H54 (cell line): Measurements from ENCODE around the gene CCDC92.

Experiments used
- DNase-seq: peaks from one replicate; pipeline ENCODE4 v3.0.0; 2011; ENCODE audit warnings: low spot score, mixed read lengths; ENCODE audit not compliant: insufficient read length
- FAIRE-seq: peaks from 3 replicates; lab custom pipeline; 2011; peaks lifted over from hg19 to GRCh38; lab: Jason Lieb, UNC
- POLR2A ChIP-seq: IDR thresholded peaks from 2 replicates; pipeline ENCODE4 v1.6.1; 2011; ENCODE audit warnings: low read depth, mild to moderate bottlenecking, low read length

Gene CCDC92

DNA sequence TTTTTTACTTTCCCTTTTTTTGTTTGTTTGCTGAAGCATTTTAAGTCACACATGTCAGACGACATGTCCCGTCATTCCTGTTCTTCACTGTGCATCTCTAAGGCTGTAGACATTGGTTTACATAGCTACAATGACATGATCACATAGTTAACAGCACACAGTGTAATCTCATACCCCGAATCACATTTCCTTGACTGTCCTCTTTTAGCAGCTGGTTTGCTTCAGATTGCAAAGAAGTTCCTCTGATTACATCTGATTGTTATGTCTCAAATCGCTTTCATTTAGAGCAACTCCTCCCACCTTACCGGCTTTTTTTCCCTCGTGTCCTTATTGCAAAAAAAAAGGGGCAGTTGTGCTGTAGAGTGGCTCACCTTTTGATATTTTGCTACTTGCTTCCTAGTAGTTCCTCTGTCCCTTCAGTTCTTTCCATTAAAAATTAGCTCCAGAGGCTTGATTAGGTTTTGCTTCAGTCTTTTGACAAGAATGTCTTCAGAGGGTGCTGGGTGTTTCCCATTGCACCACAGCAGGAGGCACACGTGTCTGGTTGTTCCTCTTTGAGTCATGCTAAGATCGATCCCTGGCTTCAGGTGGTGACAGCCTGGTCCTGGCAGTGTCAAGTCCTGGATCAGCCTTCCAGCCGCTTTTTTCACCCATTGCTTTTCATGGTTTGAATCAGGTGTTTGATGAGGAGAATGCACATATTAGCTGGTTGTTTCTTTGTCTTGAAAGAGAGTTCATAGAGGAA, 35.4 kb upstream of the CCDC92 start:
- FAIRE-seq (peak; percentile 48), DNase-seq (no peak)
- no peak for TF ChIP-seq POLR2A

DNA sequence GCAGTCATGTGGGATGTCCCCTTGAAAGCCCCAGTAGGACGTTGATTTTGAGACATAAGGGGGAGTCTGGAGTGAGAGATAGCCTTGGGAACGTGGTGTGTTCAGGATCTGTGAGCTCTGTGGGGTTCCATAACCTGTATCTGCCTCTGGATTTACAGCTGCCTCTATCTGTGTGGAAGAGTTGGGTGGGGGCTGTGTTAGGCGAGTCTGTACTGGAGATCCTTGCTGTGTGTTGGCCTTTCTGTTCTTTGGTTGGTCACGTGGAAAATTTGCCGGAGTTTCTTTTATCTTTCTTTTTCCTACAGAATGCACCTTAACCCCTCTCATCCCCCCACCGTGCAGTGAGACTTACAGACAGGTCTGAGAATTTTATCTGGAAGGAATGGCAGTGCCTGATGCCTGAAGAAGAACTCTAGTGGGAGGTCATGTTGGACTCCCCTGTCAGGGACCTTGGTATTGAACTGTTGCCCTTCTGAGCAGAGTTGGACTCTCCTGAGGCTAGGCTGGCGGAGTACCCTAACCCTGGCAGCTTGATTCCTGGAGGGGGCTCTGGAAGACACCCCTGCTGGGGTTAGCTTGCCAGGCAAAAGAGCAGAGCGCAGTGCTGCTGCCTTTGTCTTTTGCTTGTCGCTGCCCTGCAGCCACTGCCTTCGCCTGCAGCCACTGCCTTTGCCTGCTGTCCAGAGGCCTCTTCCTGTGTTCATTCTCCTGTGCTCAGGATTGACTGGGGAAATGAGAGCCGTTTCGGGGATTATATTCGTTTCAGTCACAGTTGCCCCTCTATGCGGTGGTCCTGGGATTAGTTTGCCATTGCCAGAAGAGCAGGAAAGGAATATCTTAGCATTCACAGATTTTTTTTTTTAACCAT, 34.4 kb upstream of the CCDC92 start:
- no peak for TF ChIP-seq POLR2A
- no peak for FAIRE-seq

DNA sequence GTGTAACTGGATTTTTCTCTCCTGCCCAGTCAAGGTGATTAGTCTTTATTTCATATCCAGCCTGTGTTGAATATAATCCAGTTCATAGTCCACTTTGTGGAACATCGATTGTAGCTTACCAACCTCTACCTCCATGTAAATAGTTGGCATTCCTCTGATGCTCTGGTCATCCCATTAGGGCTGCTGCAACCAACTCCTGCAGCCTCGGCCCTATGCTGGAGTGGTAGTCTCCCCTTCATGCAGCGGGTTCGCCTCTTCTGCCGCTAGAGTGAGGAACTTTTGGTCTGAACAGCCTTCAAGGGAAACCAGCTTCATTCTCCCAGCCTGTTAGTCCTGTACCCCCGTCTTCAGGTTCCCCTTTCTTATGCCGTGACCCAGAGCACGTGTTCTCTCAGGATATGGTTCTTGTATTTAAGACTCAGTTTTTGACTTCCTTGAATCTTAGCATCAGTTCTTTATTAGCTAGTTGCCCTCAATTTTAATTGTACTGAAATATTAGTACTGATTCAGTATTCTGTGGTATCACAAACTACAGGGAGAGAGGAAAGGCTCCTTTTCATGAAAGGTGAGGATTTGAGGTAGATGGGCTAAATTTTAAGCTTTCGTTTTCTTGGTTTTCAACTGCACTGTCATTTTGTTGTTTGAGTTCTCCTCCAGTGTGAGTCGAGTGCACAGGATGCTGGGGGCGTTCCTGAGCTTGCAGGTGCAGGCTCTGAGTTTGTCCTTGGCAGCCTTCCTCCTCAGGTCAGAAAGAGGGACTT, 33.6 kb upstream of the CCDC92 start:
- FAIRE-seq: no peak
- no peak for DNase-seq
- TF ChIP-seq POLR2A: no peak

More for the DNA sequence above, 34.4 kb upstream of the CCDC92 start:
- DNase-seq: no peak

DNA sequence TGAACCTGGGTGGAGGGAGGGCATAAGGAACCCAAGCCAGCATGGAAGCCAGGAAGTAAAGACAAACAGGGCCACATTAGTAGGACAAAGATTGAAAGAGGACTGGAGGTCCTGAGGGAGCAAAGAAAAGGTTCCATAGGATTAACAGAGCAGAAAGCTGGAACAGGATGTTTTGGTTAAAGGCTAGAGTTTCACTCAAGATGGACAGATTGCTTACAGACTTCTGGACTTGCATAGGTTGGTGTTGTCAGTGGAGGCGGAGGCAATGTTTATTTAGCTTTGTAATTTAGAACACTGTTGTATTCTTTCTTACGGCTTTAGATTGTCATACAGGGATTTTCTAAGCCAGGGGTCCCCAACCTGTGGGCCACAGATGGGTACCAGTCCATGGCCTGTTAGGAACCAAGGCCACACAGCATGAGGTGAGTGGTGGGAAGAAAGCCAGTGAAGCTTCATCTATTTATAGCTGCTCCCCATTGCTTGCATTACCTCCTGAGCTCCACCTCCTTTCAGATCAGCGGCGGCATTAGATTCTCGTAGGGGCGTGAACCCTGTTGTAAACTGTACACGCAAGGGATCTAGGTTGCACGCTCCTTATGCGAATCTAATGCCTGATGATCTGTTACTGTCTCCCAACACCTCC, 31.7 kb upstream of the CCDC92 start:
- no peak for DNase-seq
- no peak for FAIRE-seq
- no peak for TF ChIP-seq POLR2A

DNA sequence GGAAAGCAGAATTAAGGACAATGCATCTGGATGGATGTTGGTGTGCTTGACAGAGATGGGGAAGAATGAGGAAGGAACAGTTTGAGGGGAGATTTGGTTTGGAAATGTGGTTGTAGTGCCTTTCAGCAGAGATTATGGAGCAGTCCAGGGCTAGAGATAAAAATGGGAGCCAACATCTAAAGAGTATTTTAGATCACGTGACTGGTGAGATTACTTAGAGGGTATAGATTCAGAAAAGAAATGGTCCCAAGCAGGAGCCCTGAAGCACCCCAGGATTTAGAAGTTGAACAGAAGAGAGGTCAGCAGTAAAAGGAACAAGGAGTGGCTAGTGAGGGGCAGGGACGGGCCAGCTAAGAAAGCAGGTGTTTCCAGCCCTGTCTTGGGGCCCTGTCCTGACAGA, 30.0 kb upstream of the CCDC92 start:
- FAIRE-seq (no peak), DNase-seq (no peak)
- no peak for TF ChIP-seq POLR2A

DNA sequence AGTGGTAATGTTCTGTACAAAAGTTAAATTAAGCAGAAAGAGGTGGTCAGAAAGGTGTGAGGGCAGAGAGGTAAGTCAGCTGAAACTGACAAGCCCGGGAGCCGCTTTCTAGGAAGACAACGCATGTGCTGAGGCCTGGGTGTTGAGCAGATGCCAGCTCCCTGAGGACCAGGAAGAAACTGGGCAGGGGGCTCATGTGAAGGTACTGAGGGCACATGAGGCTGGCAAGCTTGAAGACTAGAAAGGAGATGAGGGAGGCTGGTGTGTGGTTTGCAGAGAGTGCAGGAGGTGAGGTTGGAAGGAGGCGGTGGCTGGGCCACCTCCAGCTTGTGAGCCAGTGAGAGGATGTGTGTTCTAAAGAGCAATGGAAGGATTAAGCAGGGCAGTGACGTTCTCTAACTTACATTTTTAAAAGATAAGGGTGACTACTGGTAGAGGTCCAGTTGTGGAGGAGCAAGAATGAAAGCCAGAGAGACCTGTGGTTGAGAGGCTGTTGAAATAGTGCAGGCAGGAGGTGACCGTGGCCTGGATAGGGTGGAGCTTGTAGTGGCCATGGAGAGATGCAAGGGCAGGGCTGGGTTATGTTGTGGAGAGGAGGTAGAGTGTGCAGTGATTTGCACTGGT, 29.5 kb upstream of the CCDC92 start:
- DNase-seq (no peak), FAIRE-seq (no peak)
- TF ChIP-seq POLR2A: no peak

DNA sequence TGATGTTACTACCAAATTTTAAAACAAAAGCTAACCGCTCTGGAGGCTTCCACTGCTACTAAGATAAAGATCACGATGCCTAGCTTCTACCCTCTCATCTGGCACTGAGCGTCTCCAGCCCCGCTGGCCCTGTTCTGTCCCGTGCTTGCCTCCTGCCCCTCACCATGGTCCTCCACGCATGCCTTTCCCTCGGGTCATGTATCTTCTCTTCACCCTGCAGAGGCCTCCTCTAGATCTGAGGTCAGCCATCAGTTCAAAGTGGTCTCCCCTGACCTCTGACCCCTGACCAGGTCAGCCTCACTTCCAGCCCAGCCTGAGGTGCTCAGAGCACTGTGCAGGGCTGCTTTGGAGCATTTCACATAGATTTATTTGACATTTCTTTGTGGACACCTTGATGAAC, 28.7 kb upstream of the CCDC92 start:
- DNase-seq (no peak), FAIRE-seq (no peak)
- no peak for TF ChIP-seq POLR2A

DNA sequence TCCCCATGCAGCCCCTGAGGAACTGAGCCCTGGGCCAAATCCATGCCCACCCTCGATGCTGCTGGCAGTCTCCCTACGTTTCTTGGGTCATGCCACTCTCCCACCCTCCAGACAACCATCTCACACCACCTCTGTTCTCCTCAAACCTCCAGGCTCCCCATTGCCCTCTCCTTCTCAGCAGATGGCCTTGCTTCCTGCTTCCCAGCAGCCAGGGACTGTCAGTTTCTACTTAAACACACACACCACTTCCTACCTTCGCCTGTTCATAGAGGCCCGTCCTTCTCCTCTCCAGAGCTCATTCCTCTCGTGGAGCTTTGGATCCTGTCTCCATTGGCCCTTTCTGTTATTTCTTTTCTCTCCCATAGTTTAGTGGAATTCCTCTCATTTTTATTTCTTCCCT, 27.5 kb upstream of the CCDC92 start:
- DNase-seq (no peak), FAIRE-seq (no peak)
- no peak for TF ChIP-seq POLR2A

DNA sequence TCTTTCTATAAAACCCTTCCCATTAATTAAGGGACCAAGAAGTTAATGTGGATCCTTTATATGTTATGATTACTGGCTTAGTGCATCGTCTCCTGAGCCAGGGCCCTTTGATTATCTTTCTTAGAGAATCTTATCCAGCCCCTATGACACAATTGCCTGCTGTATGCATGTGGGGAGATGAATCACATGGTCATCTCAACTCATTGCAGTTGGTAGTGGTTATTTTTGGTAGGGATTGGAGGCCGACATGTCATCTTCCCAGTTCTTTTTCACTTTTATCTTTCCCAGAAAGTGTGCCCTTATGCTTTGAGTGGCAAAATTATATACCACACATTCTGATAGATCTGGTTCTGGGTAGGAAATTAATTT, 26.3 kb upstream of the CCDC92 start:
- no peak for DNase-seq
- FAIRE-seq: no peak
- TF ChIP-seq POLR2A: no peak

DNA sequence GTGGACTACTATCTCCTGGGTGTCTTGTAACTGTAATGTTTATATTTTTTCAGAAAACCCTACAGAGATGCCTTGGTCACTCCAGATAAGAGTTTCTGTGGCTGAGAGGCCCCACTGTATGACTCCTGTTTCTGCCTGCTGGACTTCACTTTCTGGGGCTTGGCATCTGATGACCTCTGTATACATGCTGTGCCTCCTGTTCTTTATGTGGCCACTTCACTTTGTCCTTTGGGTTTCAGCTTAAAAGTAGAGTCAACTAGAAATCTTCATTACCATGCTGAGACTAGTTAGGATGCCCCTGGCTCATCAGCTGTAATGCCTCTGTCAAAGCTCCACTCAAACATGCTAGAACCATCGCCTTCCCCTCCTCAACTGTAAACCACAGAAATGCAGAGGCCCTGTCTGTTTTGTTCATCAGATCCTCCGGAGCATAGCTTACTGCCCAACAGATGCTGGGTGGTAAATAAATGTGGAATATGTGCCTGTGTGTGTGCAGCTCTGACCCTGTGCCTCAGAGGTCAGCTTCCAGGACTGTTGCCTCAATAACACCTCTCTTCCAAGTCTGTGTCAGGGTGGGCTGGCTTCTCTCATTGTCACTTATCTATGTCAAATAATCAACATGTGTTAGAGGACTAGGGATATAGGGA, 25.8 kb upstream of the CCDC92 start:
- no peak for DNase-seq
- no peak for FAIRE-seq
- no peak for TF ChIP-seq POLR2A

DNA sequence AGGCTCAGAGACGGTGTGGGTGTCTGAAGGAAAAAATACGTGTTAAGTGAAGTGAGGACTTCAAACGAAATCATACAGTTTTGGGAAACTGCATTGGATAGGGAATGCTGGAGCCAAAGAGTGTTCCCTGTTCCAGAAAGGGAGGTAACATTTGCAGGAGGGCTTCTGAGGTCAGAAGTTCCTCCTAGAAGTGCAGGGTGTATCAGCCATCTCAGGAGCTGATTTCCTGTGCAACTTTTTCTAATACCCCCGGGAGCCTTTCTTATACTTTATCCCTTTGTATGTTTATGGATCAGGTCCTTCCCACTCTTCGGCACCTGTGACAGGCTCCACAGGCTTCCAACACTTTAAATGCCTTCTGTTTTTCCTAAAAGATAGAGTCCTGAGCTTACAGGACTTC, 25.3 kb upstream of the CCDC92 start:
- TF ChIP-seq POLR2A: no peak
- DNase-seq: no peak
- no peak for FAIRE-seq

DNA sequence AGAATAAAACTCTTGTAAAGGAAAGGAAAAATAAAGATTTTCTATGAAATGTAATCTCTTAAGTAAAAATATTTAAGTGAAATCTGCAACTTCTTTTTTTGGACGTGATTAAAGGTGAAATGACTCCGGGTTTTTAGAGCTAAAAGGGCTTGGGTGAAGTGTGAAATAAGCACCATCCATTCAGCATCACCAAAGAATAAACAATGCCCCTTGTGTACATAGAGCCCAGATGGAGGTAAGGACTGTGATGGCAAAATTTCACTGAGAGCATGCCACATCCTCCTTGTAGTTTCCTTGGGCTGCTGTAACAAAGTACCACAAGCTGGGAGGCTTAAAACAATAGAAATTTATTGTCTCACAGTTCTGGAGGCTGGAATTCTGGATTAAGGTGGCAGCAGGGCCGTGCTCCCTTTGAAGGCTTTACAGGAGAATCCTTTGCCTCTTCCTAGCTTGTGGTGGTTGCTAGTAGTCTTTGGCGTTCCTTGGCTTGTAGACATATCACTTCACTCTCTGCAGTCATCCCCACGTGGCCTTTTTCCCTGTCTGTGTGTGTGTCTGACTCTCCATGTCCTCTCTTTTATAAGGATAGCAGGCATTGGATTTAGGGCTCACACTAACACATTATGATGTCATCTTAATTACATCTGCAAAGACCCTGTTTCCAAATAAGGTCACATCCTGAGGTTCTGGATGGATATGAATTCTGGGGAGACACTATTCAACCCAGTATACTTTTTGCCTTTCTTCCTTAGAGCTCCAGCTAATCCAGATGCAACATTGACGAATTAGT, 24.6 kb upstream of the CCDC92 start:
- DNase-seq: no peak
- TF ChIP-seq POLR2A: no peak
- FAIRE-seq: no peak
